CD1c-positive myeloid dendritic cell (primary cell): ENCODE results near the gene TTYH1.
"Not testable (repeated sequence)": the region's sequence is repeated elsewhere in the genome, so short reads cannot be mapped to it uniquely, and the experiment has no call there.

Source experiments
- DNase-seq: peaks from one replicate; pipeline ENCODE4 v3.0.0-alpha.2; 2016; ENCODE audit errors: extremely low spot score

Gene TTYH1

GRCh38 chr19:54440641-54441040 is 25.4 kb downstream of the TTYH1 start:
- DNase-seq: no peak

DNA sequence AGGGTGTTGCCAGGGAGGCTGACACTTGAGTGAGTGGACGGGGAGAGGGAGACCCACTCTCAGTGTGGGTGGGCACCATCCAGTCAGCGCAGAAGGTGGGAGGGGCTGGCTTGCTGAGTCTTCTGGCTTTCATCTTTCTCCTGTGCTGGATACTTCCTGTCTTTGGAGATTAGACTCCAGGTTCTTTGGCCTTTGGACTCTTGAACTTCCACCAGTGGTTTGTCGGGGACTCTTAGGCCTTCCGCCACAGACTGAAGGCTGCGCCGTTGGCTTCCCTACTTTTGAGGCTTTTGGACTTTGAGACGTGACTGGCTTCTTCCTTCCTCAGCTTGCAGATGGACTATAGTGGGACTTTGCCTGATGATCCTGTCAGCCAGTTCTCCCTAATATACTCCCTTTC is 29.5 kb downstream of the TTYH1 start:
- no peak for DNase-seq

DNA sequence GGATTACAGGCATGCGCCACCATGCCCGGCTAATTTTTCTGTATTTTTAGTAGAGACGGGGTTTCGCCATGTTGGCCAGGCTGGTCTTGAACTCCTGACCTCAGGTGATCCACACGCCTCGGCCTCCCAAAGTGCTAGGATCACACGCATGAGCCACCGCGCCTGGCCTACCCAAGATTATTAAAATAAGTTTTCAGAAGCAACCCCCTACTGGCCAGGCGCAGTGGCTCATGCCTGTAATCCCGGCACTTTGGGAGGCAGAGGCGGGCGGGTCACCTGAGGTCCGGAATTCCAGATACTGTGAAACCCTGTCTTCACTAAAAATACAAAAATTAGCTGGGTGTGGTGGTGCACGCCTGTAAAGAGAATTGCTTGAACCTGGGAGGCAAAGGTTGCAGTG is 31.1 kb downstream of the TTYH1 start:
- not testable (repeated sequence) for DNase-seq

- DNase-seq: peak; percentile 70
These were observed 32.9 kb downstream of the TTYH1 start for GRCh38 chr19:54448040-54448773.

GRCh38 chr19:54448774-54449700 is 33.8 kb downstream of the TTYH1 start, which contains the start of gene LENG8:
Gene LENG8 (plus strand): TSS chr19:54449199. CDS start chr19:54451345, 2,146 bp downstream.
- peak; percentile 99 for DNase-seq

- DNase-seq: peak; percentile 39
These were observed 34.4 kb downstream of the TTYH1 start for GRCh38 chr19:54449701-54450069.

DNA sequence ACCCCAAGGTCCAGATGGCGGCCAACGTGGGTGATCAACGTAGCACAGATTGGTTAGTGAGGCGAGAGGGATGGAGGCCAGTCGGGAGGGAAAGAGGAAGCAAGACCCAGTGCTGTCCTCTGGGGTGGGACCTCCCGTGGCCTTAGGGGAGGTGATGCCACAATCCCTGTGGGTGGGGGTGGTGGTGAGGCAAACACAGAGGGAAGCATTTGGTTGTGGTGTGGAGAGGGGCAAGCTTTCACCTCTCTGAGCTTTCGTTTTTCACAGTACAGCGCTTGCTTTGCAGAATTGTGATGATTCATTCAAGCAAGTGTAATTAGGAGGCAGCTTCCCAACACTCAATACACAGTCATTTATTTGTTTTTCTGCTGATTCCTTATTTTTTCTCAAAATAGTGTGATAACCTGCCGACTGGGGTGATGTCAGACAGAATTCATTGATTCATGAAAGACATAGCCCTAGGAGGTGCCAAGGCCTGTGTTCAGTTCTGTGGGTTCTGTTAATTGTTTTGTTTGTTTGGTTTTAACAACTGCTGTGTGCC is 36.1 kb downstream of the TTYH1 start:
- peak; percentile 86 for DNase-seq

DNA sequence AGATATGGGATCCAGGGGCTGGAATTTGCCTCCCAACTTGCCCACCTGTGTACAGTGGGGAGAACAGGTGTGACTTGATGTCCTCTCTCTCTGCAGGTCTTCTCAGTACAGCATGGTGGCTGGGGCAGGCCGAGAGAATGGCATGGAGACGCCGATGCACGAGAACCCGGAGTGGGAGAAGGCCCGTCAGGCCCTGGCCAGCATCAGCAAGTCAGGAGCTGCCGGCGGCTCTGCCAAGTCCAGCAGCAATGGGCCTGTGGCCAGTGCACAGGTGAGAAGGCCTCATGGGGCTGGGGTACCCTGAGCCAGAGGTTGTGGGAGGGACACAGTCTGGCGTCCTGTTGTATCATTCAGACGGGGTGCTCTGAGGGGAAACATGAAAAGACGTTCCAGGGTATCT is 36.7 kb downstream of the TTYH1 start:
- no peak for DNase-seq

- no peak for DNase-seq
These were observed 37.4 kb downstream of the TTYH1 start for GRCh38 chr19:54452626-54453025.

DNA sequence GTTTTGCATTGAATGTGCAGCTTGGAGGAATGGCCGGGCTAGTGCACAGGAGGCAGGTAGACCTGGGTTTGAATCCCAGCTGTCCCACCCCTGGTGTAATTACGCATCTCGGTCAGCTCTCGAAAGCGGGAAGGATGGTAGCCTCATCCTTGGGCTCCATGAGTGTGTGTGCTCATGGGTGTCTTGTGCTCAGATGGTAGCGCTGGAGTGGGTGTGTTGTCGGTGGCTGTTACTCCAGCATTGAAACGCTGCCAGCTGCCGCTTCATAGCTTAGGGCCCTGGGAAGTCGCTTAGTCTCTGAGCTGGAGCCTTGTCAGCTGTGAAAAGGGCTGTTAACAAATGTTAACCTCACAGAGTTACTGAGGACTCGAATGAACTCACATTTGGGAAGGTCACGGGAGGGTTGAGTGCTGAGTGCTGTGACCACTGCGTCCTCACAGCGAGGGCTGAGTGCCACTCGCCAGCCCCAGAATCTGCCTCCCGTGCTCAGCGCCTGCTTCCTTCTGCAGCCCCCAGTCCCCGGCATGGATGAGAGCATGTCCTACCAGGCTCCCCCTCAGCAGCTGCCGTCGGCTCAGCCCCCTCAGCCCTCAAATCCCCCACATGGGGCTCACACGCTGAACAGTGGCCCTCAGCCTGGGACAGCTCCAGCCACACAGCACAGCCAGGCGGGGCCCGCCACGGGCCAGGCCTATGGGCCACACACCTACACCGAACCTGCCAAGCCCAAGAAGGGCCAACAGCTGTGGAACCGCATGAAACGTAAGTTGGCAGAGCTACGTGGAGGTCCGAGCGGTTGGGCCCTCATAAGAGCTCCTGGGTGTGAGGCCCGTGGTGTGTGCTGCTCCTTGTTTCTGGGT is 38.9 kb downstream of the TTYH1 start:
- no peak for DNase-seq

- DNase-seq: no peak
These were observed 39.8 kb downstream of the TTYH1 start for GRCh38 chr19:54454781-54455675.

- DNase-seq: no peak
These were observed 40.6 kb downstream of the TTYH1 start for GRCh38 chr19:54455786-54456422.

GRCh38 chr19:54456423-54457373 is 41.4 kb downstream of the TTYH1 start:
- no peak for DNase-seq

DNA sequence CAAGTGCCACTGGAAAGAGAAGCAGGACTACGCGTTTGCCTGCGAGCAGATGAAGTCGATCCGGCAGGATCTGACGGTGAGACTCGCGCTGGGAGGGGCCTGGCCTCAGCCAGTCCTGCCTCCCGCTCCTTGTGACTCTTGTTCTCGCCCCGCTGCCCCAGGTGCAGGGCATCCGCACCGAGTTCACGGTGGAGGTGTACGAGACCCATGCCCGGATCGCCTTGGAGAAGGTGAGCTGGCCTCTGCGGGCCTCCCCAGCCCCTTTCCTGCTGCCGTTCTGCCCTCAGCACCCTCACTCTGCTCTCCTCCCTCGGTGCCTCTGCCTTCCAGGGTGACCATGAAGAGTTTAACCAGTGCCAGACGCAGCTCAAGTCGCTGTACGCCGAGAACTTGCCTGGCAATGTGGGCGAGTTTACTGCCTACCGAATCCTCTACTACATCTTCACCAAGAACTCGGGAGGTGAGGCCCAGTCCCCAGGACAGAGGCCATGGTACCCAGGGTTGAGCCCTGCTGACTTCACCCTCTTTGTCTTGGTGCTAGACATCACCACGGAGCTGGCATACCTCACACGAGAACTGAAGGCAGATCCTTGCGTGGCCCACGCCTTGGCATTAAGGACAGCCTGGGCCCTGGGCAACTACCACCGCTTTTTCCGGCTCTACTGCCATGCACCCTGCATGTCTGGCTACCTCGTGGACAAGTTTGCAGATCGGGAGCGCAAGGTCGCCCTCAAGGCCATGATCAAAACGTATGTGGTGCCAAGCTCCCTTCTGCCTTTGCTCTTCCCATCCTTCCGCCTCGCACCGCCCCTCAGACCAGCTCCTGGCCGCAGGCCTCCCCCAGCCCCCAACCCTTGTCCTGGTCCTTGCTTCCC is 42.7 kb downstream of the TTYH1 start:
- DNase-seq: no peak

DNA sequence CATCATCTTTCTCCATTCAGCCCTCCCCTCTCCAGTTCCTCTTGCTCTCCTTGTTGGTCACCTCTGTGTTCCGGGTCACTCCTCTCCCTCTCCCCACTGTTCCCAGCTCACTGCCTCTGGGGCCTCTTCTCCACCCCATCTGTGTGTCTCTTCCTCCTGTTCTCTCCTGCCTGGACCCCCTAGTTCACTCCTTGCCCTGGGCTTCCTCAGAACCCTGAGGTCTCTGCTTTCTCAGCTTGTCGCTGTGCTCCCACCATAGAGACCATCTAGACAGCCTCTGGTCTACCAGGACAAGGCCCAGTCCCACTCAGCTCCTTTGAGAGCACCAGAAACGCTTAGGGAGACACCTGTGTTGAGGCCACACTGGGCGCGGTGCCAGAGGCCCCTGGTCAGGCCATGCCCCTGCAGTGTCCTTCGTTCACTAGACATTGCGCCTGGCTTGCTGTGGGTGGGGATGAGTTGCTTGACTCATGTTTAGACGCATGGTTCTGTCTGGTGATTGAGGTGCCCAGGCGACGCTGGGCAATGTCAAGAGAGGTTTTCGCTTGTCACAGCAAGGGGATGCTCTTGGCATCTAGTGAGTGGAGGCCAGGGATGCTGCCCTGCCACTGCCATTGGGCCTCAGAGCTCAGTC is 43.5 kb downstream of the TTYH1 start:
- no peak for DNase-seq

DNA sequence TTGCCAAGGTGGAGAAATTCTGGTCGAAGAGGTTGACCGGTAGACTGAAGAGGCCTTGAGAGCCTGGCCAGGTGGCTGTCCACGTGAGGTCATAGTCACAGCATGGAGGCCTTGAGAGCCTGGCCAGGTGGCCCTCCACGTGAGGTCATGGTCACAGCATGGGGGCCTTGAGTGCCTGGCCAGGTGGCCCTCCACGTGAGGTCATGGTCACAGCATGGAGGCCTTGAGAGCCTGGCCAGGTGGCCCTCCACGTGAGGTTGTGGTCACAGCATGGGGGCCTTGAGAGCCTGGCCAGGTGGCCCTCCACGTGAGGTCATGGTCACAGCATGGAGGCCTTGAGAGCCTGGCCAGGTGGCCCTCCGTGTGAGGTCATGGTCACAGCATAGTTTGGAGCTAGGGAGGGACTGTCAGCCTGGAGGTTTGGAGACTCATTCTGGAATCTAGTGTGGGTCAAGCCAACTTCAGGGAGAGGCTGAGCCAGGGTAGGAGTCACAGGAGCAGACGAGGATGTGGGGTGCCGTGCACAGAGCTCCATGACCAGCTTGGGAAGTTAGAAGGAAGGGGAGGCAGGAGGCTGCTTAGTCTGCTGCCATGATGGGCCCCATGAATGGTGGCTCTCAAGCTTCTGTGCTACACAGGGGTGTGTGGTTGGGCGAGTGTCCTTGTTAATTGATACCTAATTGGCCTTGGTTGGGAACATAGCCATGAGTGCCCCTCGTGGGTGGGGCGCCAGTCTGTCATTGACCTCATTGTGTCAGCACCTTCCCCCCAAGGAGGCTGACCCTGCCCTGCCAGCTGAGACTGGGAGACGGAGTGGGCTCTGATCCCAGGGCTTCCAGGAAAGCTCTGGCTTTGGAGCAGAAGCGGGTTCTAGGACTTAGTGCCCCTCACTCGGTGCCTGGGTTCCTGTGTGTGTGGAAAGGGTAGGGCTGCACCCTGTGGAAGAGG is 44.3 kb downstream of the TTYH1 start:
- no peak for DNase-seq
